Stimulated activated naive CD8-positive, alpha-beta T cell treated with anti-CD3 and anti-CD28 coated beads, Interleukin-15, amount 100 ng/mL, for 72 hours (primary cell): ENCODE data around the gene ITGA2.

Source experiments
- ATAC-seq: fragments of 150-1000 bp; cut with Tn5 transposase; 2 replicates; pipeline ENCODE4 v1.10.0; 2021; ENCODE audit warnings: mild to moderate bottlenecking, moderate library complexity
- DNase-seq, 2 donors: peaks; one replicate each; pipeline ENCODE4 v3.0.0; 2021 to 2022
- H3K27ac Mint-ChIP-seq, 2 donors: one replicate each; pipeline ENCODE4 v1.8.0; 2022; ENCODE audit warnings: mild to moderate bottlenecking in 2 of 2, mixed read lengths in 2 of 2, moderate library complexity in 2 of 2
- H3K27me3 Mint-ChIP-seq: one replicate; pipeline ENCODE4 v1.8.0; 2022; ENCODE audit warnings: mixed read lengths
- H3K4me1 Mint-ChIP-seq: one replicate; pipeline ENCODE4 v1.8.0; 2022; ENCODE audit warnings: mild to moderate bottlenecking, mixed read lengths
- H3K4me3 Mint-ChIP-seq, 2 donors: one replicate each; pipeline ENCODE4 v1.8.0; 2022; ENCODE audit warnings: mild to moderate bottlenecking in 2 of 2, mixed read lengths in 2 of 2, moderate library complexity in 1 of 2
- H3K9me3 Mint-ChIP-seq, 2 donors: one replicate each; pipeline ENCODE4 v1.8.0; 2022; ENCODE audit warnings: mixed read lengths in 2 of 2

Gene ITGA2

DNA sequence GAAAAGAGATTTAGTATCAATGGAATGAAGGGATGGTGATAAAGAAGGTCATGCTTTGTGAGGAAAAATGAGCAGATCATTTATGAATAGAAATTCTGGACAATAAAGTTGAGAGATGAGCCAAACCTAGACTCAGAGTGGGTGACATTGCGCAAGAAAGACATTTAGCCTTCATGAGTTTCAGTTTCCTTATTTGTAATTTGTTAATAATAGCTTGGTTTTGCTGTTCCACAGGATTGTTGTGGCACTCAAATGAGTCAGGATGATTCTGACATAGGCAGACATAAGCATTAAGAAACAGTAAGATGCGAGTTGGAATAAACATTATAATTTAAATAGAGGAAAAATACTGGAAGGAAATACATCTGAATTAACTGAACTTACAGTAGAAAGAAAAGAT is 34.8 kb downstream of the ITGA2 start:
- peak in 1 of 2 donors; percentile 24 for DNase-seq
- H3K4me3 Mint-ChIP-seq, result no peak overlapping the region
- no peaks in the 10 kb centered on the region for H3K9me3 Mint-ChIP-seq
- peaks cover 13% of the 10 kb centered on the region for H3K27me3 Mint-ChIP-seq
- H3K27ac Mint-ChIP-seq, result no peak overlapping the region
- peak; percentile 88 for ATAC-seq
- peaks cover 5% of the 10 kb centered on the region for H3K4me1 Mint-ChIP-seq

DNA sequence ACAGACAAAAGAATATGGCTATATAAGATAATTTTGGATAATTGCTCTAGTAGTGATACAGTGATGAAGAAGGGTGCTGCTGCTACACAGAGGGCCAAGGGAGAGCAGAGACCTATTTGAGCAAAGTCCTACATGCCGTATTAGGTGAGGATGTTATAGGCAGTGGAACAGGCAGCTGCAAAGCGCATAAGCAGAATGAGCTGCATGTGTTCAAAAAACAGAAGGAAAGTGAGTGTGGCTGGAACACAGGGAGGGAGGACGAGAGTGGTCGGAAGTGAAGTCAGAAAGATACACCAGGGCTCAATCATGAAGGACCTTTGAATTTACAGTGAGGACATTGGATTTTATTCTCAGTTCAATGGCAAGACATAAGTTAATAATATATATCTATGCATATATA is 35.4 kb downstream of the ITGA2 start:
- H3K27me3 Mint-ChIP-seq, result peaks cover 13% of the 10 kb centered on the region
- H3K4me3 Mint-ChIP-seq, result no peak overlapping the region
- H3K9me3 Mint-ChIP-seq, result no peaks in the 10 kb centered on the region
- peaks cover 6% of the 10 kb centered on the region for H3K4me1 Mint-ChIP-seq
- ATAC-seq (no peak), DNase-seq (no peak)
- H3K27ac Mint-ChIP-seq, result no peak overlapping the region

DNA sequence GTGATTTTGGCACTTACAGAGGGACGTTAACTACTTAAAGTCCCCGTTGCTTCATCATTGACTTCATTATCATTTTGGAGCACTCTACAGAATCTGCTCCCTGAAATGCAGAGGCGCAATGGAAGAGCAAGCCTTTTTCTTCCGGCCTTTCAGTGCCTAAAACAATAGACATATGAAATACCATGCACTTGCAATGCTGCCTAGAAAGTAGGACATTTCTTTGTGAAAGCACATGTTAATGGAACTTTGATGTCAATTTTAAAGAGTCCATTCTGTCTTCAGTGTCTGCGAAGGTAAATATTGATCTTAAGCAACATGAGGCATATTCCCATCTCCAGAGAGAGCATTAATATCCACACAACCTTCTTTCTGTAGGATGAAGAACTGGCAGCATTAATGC is 36.3 kb downstream of the ITGA2 start:
- ATAC-seq (no peak), DNase-seq (no peak)
- H3K27me3 Mint-ChIP-seq, result peaks cover 13% of the 10 kb centered on the region
- peaks cover 15% of the 10 kb centered on the region for H3K4me1 Mint-ChIP-seq
- H3K4me3 Mint-ChIP-seq, result no peak overlapping the region
- H3K27ac Mint-ChIP-seq, result no peak overlapping the region
- no peaks in the 10 kb centered on the region for H3K9me3 Mint-ChIP-seq

DNA sequence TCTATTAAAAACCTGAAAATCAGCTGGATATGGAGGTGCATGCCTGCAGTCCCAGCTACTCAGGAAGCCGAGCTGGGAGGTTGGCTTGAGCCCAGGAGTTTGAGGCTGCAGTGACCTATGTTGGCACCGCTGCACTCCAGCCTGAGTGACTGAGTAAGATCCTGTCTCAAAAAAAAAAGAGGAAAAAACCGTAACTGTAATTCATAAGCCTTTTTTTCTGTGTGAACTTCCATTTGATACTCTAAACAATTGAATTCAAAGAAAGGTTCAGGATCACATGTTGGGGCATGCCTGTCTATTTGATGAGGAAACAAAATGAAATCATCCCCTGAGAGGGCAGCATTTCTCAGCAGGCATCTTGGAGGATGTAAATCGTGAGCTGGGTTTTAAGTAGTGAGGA is 38.8 kb downstream of the ITGA2 start:
- Mint-ChIP-seq H3K9me3 (no peaks in the 10 kb centered on the region), H3K4me1 (peaks cover 39% of the 10 kb centered on the region), H3K4me3 (no peak overlapping the region), H3K27me3 (no peaks in the 10 kb centered on the region), H3K27ac (no peak overlapping the region)
- DNase-seq (no peak), ATAC-seq (no peak)

DNA sequence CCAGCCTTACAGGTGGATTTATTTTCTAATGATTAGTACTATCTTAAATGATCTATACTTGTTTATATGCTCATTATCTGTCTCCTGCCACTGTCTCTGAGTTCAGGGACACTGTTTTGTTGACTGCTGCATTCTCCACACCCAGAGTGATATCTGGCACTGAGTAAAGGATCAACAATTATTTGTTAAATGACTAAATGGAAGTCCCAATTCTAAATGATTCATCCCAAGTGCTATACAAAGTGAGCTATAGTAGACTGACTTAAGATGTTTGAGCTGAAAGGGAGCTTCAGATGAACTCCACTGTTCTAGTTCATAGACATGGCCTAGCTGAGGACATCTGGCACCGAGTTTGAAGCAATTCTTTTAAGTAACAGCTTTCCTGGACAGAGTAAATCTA is 40.5 kb downstream of the ITGA2 start:
- H3K4me3 Mint-ChIP-seq, result no peak overlapping the region
- no peaks in the 10 kb centered on the region for H3K9me3 Mint-ChIP-seq
- no peaks in the 10 kb centered on the region for H3K27me3 Mint-ChIP-seq
- no peak for DNase-seq
- peak; percentile 34 for ATAC-seq
- peaks cover 48% of the 10 kb centered on the region for H3K4me1 Mint-ChIP-seq
- peak overlapping the region in 1 of 2 donors; percentile 68 for H3K27ac Mint-ChIP-seq

DNA sequence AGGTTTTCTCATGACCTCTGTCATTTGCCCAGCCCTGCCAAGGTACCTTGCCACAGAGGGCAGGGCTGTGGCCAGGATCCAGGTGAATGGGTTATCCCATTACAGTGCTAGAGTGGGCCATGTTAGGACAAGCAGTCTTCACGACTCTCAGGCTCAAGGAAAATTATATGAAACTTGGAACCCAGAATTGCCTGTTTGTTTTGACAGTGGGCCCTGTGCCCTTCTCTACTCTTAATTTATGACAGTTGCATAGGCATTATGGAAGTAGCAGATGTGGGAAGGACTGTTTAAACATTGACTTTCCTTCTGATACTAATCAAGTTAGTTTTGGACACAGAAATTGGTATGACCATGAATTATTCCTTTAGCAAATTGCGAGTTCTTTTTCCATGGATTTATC is 41.7 kb downstream of the ITGA2 start:
- ATAC-seq (no peak), DNase-seq (no peak)
- no peak overlapping the region for H3K4me3 Mint-ChIP-seq
- H3K9me3 Mint-ChIP-seq, result no peaks in the 10 kb centered on the region
- no peak overlapping the region for H3K27ac Mint-ChIP-seq
- peaks cover 56% of the 10 kb centered on the region for H3K4me1 Mint-ChIP-seq
- H3K27me3 Mint-ChIP-seq, result no peaks in the 10 kb centered on the region

DNA sequence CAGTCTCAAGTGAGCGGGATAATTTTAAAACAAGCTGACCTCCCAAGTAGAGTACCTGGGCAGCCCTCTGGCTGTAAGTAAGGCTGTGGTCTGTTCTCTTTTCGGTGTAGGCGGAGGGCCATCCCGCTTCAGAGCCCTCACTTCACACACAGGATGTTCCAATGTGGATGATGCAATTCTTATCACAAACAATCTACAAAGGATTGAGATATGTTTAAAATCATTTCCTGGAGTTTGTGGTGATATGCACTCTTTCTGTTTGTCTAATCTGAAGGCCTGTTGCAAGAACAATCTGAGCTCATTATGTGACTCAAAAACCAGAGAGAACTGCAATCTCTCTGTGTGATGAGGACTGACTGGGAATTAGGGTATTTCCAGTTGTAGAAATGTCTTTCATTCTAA is 42.5 kb downstream of the ITGA2 start:
- Mint-ChIP-seq H3K27me3 (no peaks in the 10 kb centered on the region), H3K4me1 (peaks cover 64% of the 10 kb centered on the region), H3K4me3 (peak overlapping the region; percentile 54 to 76), H3K27ac (peak overlapping the region; percentile 93 to 95), H3K9me3 (no peaks in the 10 kb centered on the region)
- DNase-seq, result peak; percentile 56 to 57
- ATAC-seq, result peak; percentile 86

DNA sequence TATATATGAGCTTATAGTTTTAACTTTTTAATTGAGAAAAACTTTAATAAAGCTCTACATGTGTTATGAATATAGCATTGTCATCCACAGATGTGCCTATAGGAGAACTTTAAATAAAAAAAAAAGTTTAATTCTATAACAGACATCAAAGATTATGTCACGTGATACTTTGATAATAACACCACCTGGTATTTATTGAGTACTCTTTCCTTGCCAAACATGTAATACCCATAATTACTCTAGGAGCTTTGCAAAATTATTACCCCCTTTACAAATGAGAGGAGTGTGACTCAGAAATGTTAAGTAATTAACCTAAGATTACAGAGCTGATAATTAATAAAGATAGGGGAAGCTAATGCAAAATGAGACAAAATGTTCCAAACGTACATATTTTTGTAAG is 43.0 kb downstream of the ITGA2 start:
- no peaks in the 10 kb centered on the region for H3K27me3 Mint-ChIP-seq
- DNase-seq, result no peak
- peaks cover 66% of the 10 kb centered on the region for H3K4me1 Mint-ChIP-seq
- no peaks in the 10 kb centered on the region for H3K9me3 Mint-ChIP-seq
- ATAC-seq, result no peak
- H3K4me3 Mint-ChIP-seq, result peak overlapping the region in 1 of 2 donors; percentile 76
- peak overlapping the region; percentile 39 to 81 for H3K27ac Mint-ChIP-seq

DNA sequence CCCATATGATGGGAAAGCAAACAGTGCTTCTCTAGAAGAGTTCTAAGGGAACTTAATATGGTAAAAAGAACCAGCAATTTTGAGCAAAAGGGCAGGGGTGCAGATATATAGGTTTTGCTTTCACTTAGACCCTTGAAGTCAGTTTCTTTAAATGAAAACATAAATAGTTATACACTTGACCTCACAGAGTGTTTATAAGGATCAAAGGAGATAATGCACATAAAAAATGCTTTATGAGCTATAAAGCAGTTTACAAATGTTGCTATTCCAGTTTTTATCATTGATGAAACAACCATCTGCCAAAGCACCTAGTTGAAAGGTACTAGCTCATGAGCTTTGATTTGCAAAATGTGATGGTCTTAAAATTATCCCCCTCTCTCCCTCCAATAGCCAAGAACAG is 45.7 kb downstream of the ITGA2 start:
- ATAC-seq (no peak), DNase-seq (no peak)
- Mint-ChIP-seq H3K4me1 (peaks cover 78% of the 10 kb centered on the region), H3K27me3 (no peaks in the 10 kb centered on the region), H3K27ac (no peak overlapping the region), H3K4me3 (no peak overlapping the region), H3K9me3 (no peaks in the 10 kb centered on the region)

DNA sequence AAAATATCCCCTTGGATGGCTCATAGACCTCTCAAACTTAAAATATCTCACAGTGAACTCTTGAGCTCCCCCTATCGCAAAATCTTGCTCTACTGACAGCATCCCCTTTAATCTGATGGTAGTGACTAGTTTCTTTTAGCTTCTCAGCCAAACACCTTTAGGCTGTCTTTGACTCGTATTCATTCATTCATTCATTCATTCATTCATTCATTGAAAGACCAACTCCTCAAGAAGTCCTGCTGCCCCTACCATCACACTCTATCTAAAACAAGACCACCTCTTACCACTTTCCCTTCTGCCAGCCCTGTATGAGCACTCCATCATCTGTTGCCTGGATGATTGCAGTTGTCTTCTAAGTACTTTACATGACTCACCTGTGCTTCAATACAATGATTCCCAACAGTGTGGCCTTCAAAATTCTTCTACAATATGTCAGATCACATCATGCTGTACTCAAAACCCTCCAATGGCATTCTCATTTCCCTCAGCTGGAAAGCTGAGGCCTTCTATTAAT is 46.8 kb downstream of the ITGA2 start:
- ATAC-seq, result no peak
- DNase-seq, result no peak
- Mint-ChIP-seq H3K27ac (no peak overlapping the region), H3K4me3 (no peak overlapping the region), H3K4me1 (peaks cover 78% of the 10 kb centered on the region), H3K27me3 (no peaks in the 10 kb centered on the region), H3K9me3 (no peaks in the 10 kb centered on the region)

DNA sequence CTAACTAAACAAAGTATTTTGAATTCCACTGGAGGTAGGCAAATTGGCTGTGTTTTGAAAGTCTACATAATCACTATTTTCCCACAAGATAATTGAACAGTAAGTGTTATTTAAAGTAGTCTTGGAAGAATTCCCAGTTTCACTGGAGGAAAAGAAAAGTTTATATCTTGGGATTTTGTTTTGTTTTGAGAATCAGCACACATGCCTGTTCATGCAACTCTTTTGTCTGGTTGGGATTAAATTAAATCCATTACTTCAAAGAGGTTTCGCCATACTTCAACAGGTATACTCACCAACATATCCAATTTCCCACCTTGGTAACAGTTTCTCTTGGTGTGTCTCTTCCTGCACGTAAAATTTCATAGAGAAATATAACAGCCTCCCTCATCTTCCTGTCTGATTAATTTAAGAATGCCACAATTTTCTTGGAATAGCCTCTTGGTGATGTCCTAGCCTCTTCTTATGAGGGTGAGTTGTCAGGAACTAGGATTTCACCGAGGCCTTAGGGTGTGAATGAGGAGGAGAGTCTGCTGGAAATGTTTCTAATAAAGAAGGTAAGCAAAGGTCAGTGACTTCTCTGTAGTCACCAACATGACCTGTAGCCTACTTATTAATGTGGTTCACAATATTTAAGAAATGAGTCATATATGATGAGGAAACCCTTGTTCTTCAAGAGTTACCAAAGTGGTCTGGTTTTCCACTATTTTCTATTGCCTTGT is 48.1 kb downstream of the ITGA2 start:
- Mint-ChIP-seq H3K4me1 (peaks cover 68% of the 10 kb centered on the region), H3K9me3 (no peaks in the 10 kb centered on the region), H3K27ac (no peak overlapping the region), H3K4me3 (peak overlapping the region; percentile 4 to 18), H3K27me3 (no peaks in the 10 kb centered on the region)
- peak; percentile 45 for ATAC-seq
- no peak for DNase-seq

DNA sequence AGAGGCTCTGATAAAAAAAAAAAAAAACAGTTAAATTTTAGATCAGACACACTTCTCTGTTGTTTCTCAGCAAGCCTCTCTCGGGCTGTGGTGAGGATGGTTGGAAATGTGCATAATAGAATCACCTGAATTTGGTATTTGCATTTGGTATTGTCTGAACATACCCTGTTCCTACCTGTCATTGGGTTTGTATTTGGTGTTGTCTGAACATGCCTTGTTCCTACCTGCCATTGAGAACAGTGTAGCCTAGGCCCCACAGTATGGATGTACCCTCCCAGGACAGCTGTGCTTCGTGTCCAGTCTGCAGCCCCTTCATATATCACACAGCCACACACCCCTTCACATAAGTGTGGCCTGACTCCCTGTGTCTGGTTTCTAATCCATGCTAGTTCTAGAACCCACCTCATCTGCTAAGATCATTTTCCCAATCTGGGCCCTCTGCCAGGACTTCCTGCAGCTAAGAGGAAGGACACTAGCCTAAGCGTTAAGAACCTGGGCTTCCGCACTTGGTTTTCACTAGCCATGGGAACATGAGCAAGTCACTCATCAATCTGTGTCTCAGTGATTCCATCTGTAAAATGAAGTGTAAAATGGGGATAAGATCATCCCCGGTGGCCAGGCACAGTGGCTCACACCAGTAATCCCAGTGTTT is 49.2 kb downstream of the ITGA2 start:
- DNase-seq (no peak), ATAC-seq (no peak)
- Mint-ChIP-seq H3K27me3 (peaks cover 2% of the 10 kb centered on the region), H3K27ac (no peak overlapping the region), H3K4me3 (peak overlapping the region in 1 of 2 donors; percentile 3), H3K4me1 (peaks cover 60% of the 10 kb centered on the region), H3K9me3 (no peaks in the 10 kb centered on the region)

DNA sequence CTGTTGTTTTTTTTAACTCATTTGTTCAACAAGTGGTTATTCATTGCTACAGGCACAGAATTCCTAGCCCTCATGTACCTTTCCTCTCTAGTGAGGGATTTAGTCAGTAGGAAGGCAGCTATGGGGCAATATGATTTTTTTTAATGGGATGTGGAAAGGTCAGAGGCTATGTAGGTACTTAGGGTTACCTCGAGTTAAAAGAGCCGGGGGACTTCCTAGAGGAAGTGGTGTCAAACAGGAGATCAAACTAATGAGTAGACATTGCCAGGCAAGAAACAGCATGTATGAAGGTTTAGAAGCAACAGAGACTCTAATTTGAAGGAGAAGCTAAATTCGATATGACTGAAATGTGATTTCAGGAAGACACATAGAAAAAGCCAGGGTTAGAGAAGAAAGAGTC is 50.7 kb downstream of the ITGA2 start:
- H3K9me3 Mint-ChIP-seq, result no peaks in the 10 kb centered on the region
- H3K4me1 Mint-ChIP-seq, result peaks cover 65% of the 10 kb centered on the region
- no peak overlapping the region for H3K4me3 Mint-ChIP-seq
- H3K27me3 Mint-ChIP-seq, result peaks cover 7% of the 10 kb centered on the region
- H3K27ac Mint-ChIP-seq, result peak overlapping the region in 1 of 2 donors; percentile 10
- DNase-seq, result no peak
- ATAC-seq, result no peak

DNA sequence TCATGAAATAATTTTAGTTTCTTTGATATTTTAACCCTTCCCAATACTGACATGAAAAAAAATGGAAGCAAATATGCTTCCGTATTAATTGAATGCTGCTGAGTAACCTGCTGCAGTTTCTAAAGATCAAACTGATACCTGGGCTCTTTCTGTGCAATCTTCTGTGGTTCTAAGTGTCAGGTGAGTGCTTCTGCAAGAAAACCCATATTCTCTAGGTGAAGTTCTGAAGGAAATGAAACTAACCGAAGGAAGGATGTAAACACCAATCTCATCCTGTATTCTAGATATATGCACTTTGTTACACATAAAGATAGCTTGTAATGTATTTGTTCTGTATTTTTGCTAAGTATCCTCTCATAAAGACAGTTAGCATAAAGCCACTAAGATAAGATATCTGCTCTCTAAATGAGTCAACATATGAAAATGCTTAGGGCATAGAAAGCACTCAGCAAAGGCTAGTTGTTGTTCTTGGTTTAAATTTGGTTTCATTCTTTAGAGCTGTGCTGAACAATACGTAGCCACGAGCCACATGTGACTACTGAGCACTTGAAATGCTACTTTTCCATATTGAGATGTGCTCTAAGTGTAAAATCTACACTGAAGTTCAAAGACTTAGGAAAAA is 52.0 kb downstream of the ITGA2 start:
- Mint-ChIP-seq H3K27me3 (peaks cover 7% of the 10 kb centered on the region), H3K27ac (no peak overlapping the region), H3K9me3 (no peaks in the 10 kb centered on the region), H3K4me3 (peak overlapping the region; percentile 53 to 56), H3K4me1 (peaks cover 68% of the 10 kb centered on the region)
- DNase-seq (peak; percentile 20 to 28), ATAC-seq (peak; percentile 96)

DNA sequence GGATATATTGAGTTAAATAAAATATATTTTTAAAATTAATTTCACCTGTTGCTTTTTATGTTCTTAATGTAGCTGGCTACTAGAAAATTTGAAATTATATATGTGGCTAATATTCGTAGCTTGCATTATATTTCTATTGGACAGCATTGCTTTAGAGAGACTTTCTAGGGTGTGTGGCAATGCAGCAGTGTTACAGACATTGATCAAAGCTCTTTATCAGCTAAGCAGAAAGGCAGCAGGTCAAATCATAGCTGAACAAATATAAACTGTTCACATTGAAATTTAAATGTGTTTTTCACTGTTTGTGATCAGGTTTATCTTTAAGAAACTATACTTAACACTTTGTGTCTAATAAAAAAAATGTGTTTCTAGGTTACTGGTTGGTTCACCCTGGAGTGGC is 52.6 kb downstream of the ITGA2 start:
- Mint-ChIP-seq H3K9me3 (no peaks in the 10 kb centered on the region), H3K27me3 (peaks cover 7% of the 10 kb centered on the region), H3K27ac (no peak overlapping the region), H3K4me3 (no peak overlapping the region), H3K4me1 (peaks cover 63% of the 10 kb centered on the region)
- DNase-seq (no peak), ATAC-seq (no peak)

DNA sequence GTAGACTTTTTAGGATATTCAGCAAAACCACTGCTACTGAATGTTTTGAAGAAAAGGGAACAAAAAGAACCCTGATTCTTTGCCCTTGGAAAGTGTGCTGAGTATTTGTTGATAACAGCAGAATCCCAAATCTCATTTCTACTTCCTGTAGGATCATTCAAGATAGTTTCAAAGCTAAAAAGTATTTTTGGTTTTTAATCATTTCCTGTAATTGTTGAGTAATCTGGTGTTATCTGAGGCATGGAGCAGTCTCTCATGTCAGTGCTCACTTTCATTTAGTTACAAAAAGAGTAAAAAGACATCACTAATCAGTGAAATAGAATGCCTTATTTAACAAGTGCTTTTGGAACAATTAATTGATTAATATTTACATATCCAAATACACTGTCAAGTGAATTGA is 56.1 kb downstream of the ITGA2 start:
- DNase-seq, result no peak
- ATAC-seq, result no peak
- Mint-ChIP-seq H3K9me3 (no peaks in the 10 kb centered on the region), H3K27ac (no peak overlapping the region), H3K27me3 (peaks cover 27% of the 10 kb centered on the region), H3K4me1 (peaks cover 45% of the 10 kb centered on the region), H3K4me3 (no peak overlapping the region)
